HG03039 (cell line): ENCODE data around the gene HEXIM2.
"Not testable (repeated sequence)": the region's sequence is repeated elsewhere in the genome, so short reads cannot be mapped to it uniquely, and the experiment has no call there.

Experiments
- ATAC-seq: cut with Tn5 transposase; IDR thresholded peaks from one replicate; pipeline ENCODE4 v1.9.1; 2021; ENCODE audit warnings: mild to moderate bottlenecking, moderate library complexity; ENCODE audit not compliant: unreplicated experiment

HEXIM2 gene

DNA sequence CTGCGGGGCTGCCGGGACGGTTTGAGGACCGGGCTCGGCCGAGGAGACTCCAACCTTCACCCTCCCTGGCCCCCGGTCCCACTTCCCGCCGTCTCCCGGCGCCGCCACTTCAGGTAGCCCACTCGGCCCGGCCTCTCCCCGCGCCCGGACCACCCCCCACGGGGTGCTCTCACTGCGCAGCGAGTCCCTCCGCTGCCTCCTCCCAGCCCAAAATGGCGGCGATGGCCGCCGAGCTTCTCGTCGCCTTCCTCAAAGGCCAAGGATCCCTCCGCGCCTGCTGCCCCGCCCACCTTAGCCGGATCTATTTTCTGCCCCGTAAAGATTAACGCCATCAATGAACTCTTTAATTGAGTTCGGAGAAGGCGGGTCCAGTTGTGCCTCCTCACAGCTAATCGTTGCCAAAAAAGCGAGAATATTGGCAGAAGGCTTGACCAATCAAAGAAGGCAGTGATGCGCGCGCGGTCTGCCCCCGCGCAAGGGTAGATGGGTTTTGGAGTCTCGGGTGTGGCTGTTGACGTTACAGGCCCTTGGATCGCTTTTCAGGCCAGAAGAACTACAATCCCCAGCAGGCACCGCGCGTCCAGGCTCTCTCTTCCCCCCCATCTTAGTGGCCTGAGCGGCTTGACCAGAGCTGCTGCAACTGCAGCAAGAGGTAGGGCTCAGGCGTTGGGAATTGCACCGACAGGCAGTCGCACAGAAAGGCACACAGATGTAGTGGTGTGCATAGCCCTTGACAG is at the start of gene HEXIM2:
Gene HEXIM2 (plus strand): TSS at position 588 of the 737 bp plus-strand sequence. CDS start 919 bp downstream, outside the sequence.
- peak; percentile 79 for ATAC-seq

DNA sequence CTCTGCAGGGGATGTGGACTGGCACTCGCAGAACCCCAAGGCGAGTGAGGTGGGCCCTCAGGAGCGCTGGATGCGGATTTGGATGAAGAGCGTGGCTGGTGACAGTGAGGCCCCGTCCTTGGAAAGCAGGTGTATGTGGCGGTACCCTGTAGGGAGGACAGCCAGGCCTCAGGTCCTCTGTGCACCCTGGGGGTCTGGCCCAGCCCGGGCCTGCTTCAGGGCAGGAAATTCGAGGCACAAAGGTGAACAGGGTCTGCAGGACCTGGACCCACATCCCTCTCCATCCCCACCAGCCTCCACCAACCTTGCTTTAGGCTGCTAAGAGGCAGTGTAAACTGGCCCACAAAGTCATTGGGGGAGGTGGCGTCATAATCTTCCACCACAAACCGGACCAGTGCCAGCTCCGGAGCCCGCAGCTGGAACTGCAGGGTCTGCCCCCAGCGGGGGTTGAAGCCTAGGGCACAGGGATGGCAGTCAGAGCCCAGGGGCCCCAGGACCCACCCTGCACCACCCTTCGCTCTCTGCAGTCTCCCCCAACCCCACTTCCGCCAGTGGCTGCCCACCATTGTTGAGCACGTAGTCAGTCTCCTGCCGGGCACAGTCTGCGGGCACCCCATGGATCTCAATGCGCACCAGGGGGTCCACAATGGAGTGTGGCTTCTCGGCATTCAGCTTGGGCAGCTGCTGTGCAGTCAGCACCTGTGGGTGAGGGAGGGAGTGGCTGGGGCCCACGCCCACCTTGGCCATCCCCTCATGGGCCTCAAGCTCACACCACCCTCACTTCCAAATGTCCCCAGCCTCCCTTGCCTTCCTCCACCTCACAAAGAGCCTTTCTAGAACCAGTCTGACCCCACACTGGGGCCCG is 48.9 kb upstream of the HEXIM2 start:
- no peak for ATAC-seq

GRCh38 chr17:45113424-45113754 is 48.3 kb upstream of the HEXIM2 start:
- no peak for ATAC-seq

DNA sequence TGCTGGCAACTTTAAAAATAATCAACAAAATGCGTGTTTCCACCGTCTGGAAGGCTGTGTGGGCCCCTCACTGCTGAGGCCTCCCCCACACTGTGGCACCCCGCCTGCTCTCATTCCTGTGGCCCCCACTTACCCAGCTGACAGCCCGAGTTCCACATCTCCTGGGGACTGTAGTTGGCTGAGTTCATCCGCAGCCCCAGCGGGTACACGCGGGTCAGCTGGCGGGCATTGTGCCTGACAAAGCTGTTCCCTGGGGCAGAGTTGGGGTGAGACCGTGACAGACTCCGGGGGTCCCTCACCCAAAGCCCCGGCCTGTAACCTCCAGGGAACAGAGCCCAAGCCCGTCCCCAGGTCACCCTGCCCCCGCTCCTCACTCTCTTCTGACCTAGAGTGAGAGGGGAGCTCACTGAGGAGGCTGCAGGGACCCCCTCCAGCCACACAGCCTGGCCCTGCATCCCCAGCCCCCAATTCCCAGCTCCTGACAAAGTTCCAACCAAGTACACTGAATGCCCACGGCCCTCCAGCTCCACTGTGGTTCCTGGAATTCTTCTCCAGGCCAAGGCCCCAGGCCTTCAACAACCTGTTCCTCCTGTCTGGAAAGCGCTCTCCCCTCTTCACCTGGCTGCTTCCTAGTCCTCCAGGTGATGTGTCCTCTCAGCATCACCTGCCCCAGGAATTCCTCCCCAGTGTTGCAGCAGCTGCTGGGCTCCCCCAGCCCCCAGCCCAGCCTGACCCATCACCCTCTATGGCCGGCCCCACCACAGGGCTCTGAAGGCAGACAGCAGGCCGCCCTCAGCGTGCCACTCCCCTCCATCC is 47.4 kb upstream of the HEXIM2 start:
- ATAC-seq: no peak

- no peak for ATAC-seq
Measured at GRCh38 chr17:45115015-45115625, 46.6 kb upstream of the HEXIM2 start.

DNA sequence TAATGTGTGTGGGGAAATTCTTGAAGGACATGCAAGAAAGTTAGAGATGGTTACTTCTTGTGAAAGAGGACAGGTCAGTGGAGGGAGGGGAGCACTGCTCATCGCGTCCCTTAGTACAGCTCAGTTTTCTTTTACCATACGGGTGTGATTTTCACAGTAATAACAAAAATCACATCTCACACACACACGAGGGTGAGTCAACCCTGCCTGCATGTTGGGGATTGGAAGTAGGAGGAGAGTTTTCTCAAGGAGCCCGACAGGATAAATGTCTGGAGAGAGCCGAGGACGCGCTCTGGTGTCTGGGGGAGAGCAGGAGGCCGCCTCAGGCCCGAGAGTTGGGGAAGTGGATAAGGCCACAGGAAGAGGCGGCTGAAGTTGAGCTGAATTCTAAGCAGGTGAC is 45.8 kb upstream of the HEXIM2 start:
- ATAC-seq: no peak

DNA sequence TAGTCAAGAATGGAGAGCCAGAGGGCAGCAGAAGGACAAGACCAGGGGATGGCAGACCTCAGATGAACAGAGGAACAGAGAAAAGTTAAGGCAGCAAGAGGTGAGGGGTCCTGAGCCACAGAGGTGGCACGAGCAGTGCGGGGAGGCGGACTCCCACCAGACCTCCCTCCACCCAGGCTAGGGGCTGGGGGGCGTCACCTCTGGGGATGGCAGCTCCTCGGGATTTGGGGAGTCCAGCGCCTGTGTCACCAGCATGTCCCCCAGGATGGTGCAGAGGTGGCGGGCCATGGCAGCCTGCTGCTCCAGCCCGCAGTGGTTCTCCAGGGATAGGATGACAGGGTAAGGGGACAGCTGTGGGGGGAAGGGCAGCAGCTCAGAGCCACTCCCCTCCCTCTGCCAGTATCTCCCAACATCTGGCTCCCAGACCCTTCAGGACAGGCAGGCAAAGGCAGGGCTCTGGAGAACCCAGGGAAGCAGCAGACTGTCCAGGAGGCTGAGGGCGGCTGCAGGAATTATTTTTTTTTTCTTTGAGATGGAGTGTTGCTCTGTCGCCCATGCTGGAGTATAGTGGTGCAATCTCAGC is 45.1 kb upstream of the HEXIM2 start:
- ATAC-seq: no peak

DNA sequence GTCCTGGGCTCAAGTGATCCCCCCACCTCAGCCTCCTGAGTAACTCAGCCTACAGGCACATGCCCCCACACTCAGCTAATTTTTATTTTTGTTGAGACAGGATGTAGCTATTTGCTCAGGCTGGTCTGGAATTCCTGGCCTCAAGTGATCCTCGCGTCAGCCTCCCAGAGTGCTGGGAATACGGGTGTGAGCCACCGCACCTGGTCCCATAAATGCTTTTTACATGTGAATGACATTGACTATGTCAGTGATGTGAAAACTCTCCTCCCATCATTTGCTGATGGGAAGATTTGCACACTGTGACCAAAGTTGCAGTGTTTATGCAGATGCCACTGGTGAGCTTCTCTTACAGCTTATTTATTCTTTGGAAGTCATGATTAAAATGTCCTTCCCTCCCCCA is 44.3 kb upstream of the HEXIM2 start:
- no peak for ATAC-seq

GRCh38 chr17:45117848-45118646 is 43.6 kb upstream of the HEXIM2 start:
- ATAC-seq: no peak

DNA sequence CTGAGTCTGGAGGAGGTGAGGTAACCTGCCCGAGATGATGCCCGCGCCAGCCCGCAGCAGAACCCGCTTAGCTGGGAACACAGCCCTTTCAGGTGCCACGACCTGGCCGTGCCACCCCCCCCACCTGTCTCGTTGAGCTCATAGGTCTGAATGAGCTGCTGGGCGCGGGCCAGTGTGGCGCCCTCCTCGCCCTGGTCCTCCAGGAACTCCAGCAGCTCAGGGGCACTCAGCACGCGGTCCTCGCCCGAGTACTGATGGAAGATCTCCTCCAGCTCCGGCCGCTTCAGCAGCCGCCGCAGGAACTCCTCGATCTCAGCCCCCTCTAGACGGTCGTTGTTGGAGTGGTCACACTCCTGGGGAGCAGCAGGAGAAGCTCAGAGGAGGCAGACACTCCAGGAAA is 43.0 kb upstream of the HEXIM2 start:
- no peak for ATAC-seq

GRCh38 chr17:45119964-45120363 is 41.7 kb upstream of the HEXIM2 start:
- ATAC-seq: no peak

DNA sequence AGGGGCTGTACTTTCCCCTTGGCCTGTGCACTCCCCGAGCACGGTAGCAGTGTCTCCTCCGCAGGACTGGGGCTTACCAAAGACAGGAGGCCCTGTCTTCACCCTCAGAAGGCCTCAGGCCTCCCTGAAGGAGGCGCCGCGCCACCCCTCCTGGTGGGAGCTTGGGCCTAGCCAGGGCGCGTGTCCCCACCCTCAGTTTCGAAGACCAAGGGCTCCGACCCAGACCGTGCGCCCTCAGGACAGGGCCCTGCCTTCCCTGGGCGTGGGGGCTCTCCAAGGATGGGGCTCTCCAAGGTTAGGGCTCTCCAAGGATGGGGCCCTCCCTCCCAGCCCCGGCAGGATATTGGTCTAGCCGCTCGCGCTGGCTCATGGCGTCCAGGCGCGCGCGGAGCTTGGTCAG is 41.1 kb upstream of the HEXIM2 start:
- no peak for ATAC-seq

GRCh38 chr17:45121055-45121454 is 40.6 kb upstream of the HEXIM2 start:
- ATAC-seq: no peak

- ATAC-seq: no peak
Measured at GRCh38 chr17:45123076-45123770, 38.5 kb upstream of the HEXIM2 start.

GRCh38 chr17:45123930-45124796 is 37.5 kb upstream of the HEXIM2 start:
- ATAC-seq: no peak

DNA sequence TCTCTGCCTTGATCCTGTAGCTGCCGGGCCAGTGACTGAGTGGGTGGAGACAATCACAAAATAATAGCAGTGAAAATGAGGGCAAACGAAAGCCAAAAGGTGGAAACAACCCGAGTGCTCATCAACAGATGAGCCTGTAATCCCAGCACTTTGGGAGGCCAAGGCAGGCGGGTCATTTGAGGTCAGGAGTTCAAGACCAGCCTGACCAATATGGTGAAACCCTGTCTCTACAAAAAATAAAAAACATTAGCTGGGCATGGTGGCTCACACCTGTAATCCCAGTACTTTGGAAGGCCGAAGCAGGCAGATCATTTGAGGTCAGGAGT is 36.9 kb upstream of the HEXIM2 start:
- ATAC-seq: not testable (repeated sequence)

GRCh38 chr17:45125509-45125908 is 36.2 kb upstream of the HEXIM2 start:
- no peak for ATAC-seq

DNA sequence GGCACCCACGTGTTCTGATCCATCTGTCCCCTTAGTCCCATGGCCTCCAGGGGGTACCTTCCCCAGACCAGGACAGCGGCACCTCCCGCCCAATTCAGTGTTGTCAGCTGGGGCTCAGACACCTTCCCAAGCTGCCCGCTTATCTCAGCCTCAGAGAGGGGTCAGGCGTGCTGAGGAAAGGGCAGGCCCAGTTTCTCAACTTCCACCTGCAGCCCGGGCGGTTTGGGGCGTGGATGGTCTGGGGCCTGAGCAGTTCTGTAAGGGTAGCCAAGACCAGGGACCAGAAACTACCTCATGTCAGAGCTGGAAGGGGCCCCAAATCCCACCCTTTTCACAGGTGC is 34.5 kb upstream of the HEXIM2 start:
- ATAC-seq: no peak
